Measurements from ENCODE around the gene SELENOH. TPM values are rescaled to one million over a fixed set of nuclear protein-coding genes. Genes with fewer than 3 reads are reported as not detected.

The SELENOH gene
- total and polyA plus RNA-seq, 9 of the 15 experiments (the other 6 are each of a cell fraction or from before 2014, with no cell fraction given): 16.6 to 299 (median 118) TPM

GRCh38 chr11:57776031-57776521, 34.8 kb downstream of the SELENOH start (continued):
- TF ChIP-seq DLX4 (CRISPR knock-in tag; IDR thresholded peaks at IDR 0.05) (no peak), ELF1 (tag; IDR thresholded peaks at IDR 0.05) (no peak)

- CTCF ChIA-PET (ENCODE audit: low intra/inter-chr PET ratio): no interaction called here
- Histone ChIP-seq H3K9me3 (replicated peaks; ENCODE audit: control insufficient read depth, insufficient read depth, low read depth, low read length) (no peaks in the 10 kb centered on the region), H4K20me1 (replicated peaks; ENCODE audit: control insufficient read depth, insufficient read depth, low read length) (peaks cover 66% of the 10 kb centered on the region), H3K4me2 (ENCODE audit: insufficient read depth, low read length) (no peak overlapping the region), H3K4me3 (no peak overlapping the region), H3K79me2 (ENCODE audit: control insufficient read depth, insufficient read depth, low read length) (peaks cover 95% of the 10 kb centered on the region), H3K4me1 (replicated peaks in 1 of 2; ENCODE audit: control insufficient read depth in 2 of 2, insufficient read depth in 2 of 2, low read length in 2 of 2) (peaks cover 25 to 62% of the 10 kb centered on the region in 2 experiments), H3K9me1 (ENCODE audit: control insufficient read depth, insufficient read depth, low read length) (no peaks in the 10 kb centered on the region), H2AFZ (ENCODE audit: low read depth, low read length) (no peak overlapping the region), H3K9ac (ENCODE audit: insufficient read depth in 1 of 2, low read depth in 2 of 2, low read length in 2 of 2) (no peak overlapping the region), H3K27me3 (ENCODE audit: control insufficient read depth in 2 of 2, insufficient read depth in 2 of 2, low read length in 2 of 2) (no peaks in the 10 kb centered on the region), H3K27ac (ENCODE audit: extremely low read depth, low read depth, low read length) (no peak overlapping the region), H3K36me3 (ENCODE audit: control insufficient read depth, insufficient read depth, low read length) (peaks cover 7% of the 10 kb centered on the region; the same call in 1 of the 3 replicates)
- ATAC-seq (no peak), FAIRE-seq (no peak), DNase-seq (ENCODE audit: extremely low read depth in 1 of 4, low spot score in 3 of 4) (no peak)
- intact Hi-C loops (cut with micrococcal nuclease): no loop called here
- 0 out of 2 replicates have a peak, but pooled peaks have one; percentile 28 for TF ChIP-seq C11orf30 (IDR thresholded peaks at IDR 0.05; ENCODE audit: low read depth)
- no peak for TF ChIP-seq CREB5 (CRISPR knock-in tag; IDR thresholded peaks at IDR 0.05)
- TF ChIP-seq ZNF140 (CRISPR knock-in tag; IDR thresholded peaks at IDR 0.05): no peak
- peak; percentile 56 for TF ChIP-seq ZNF316 (IDR thresholded peaks at IDR 0.05)
- in situ Hi-C loops (cut with MboI): no loop called here
- WGBS (ENCODE audit: insufficient coverage, low coverage, missing lambda C conversion rate): 17% methylated on average over 2 of the region's 2 CpGs
- POLR2A ChIA-PET: interaction anchor here (0.6 to 9.4 kb wide), 4 partner anchors 9 to 308 kb away, joined by 3 to 88 read pairs (median 4); partner anchors contain the start of gene CTNND1
- no TSS peak for BruUV-seq (replicated peaks)
Measured at GRCh38 chr11:57776577-57777210, 35.4 kb downstream of the SELENOH start.

Data from K562 (cell line).